ENCODE measurements around the gene ARMH4.

DNA sequence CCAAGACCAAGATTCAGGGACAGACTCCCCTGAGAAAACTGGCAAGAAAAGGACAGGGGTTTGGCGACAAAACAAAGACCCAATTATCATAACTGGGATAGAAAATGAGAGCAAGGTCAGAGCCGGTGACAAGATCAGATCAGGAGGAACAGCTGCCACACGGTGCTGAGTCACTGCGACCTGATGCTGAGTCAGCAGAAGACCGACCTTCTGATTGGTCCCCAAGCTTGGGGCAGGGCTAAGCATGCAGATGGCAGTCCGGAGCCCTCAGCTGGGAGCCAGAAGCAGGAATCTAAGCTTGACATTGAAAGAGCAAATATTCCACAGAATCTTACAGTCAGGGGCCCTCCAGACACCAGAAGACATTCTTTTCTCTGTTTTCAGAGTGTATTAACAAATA lies 19.1 kb upstream of the ARMH4 start:
- TF ChIP-seq, protein P1, sequence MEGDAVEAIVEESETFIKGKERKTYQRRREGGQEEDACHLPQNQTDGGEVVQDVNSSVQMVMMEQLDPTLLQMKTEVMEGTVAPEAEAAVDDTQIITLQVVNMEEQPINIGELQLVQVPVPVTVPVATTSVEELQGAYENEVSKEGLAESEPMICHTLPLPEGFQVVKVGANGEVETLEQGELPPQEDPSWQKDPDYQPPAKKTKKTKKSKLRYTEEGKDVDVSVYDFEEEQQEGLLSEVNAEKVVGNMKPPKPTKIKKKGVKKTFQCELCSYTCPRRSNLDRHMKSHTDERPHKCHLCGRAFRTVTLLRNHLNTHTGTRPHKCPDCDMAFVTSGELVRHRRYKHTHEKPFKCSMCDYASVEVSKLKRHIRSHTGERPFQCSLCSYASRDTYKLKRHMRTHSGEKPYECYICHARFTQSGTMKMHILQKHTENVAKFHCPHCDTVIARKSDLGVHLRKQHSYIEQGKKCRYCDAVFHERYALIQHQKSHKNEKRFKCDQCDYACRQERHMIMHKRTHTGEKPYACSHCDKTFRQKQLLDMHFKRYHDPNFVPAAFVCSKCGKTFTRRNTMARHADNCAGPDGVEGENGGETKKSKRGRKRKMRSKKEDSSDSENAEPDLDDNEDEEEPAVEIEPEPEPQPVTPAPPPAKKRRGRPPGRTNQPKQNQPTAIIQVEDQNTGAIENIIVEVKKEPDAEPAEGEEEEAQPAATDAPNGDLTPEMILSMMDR (IDR thresholded peaks at IDR 0.05) = no peak
- TF ChIP-seq EZH2 (IDR thresholded peaks at IDR 0.05; ENCODE audit: borderline replicate concordance, insufficient read depth, low read depth, low read length, poor library complexity, severe bottlenecking) = no peak

Data from B cell (primary cell).